K562 (cell line): ENCODE data around the gene RIPOR2. TPM values are rescaled to one million over a fixed set of nuclear protein-coding genes. Genes with fewer than 3 reads are reported as not detected.

Source experiments
- CBX2 ChIP-seq: fragments of 200-600 bp; sonication (generic); IDR thresholded peaks from one replicate; pipeline ENCODE4 v1.6.1; 2012; ENCODE audit warnings: mild to moderate bottlenecking, low read length, inconsistent platforms; ENCODE audit not compliant: insufficient read depth, poor library complexity, severe bottlenecking
- CBX5 ChIP-seq: IDR thresholded peaks from 2 replicates; pipeline ENCODE4 v1.6.1; 2014; ENCODE audit warnings: low read depth, borderline replicate concordance
- CXXC5 ChIP-seq: fragments of 250-450 bp; sonication (Bioruptor Pico); IDR thresholded peaks from 2 replicates; pipeline ENCODE4 v1.8.0; 2022; ENCODE audit warnings: inconsistent platforms, mild to moderate bottlenecking, moderate library complexity
- DDX20 ChIP-seq: fragments of 450-650 bp; IDR thresholded peaks from 2 replicates; pipeline ENCODE4 v1.6.1; 2016; ENCODE audit warnings: missing genetic modification characterization, low read depth, mild to moderate bottlenecking, missing compliant biosample characterization, moderate library complexity
- EP300 ChIP-seq: IDR thresholded peaks from 2 replicates; pipeline ENCODE4 v1.6.1; 2012; ENCODE audit warnings: low read length, improper control_type of control experiment
- MAZ ChIP-seq, 2 experiments: fragments of 450-650 bp in 1 of 2; sonication (generic) in 1 of 2; formaldehyde crosslinking; IDR thresholded peaks in 1 of 2; conservative IDR thresholded peaks in 1 of 2; 2 replicates each; pipeline versions ENCODE4 v1.4.0 to v1.5.0; 2020; ENCODE audit warnings: mild to moderate bottlenecking in 1 of 2, missing genetic modification reagents in 1 of 2
- MTF1 ChIP-seq: fragments of 250-450 bp; sonication (Bioruptor Pico); IDR thresholded peaks from 2 replicates; pipeline ENCODE4 v1.9.0; 2021; ENCODE audit warnings: moderate library complexity, mild to moderate bottlenecking, inconsistent platforms, borderline replicate concordance
- POLR2AphosphoS5 ChIP-seq: IDR thresholded peaks from 2 replicates; pipeline ENCODE4 v1.6.1; 2011; ENCODE audit warnings: mild to moderate bottlenecking, low read depth, low read length, moderate library complexity; ENCODE audit not compliant: control insufficient read depth, insufficient read depth
- RB1 ChIP-seq: fragments of 450-650 bp; IDR thresholded peaks from 2 replicates; pipeline ENCODE4 v1.6.1; 2017; ENCODE audit warnings: low read depth, mild to moderate bottlenecking
- RFX5 ChIP-seq: IDR thresholded peaks from 2 replicates; pipeline ENCODE4 v1.6.1; 2011; ENCODE audit warnings: low read depth, mild to moderate bottlenecking, improper control_type of control experiment, low read length
- SFPQ ChIP-seq: fragments of 200-400 bp; formaldehyde crosslinking; IDR thresholded peaks from 2 replicates; pipeline ENCODE4 v1.6.1; 2017; ENCODE audit warnings: mild to moderate bottlenecking, low read depth, low read length, moderate library complexity
- SUPT5H ChIP-seq: fragments of 450-650 bp; IDR thresholded peaks from 2 replicates; pipeline ENCODE4 v1.6.1; 2016
- TRIM25 ChIP-seq: fragments of 450-650 bp; IDR thresholded peaks from 2 replicates; pipeline ENCODE4 v1.7.0; 2016; ENCODE audit warnings: borderline replicate concordance
- UBTF ChIP-seq, 2 experiments: IDR thresholded peaks; 2 replicates each; pipeline ENCODE4 v1.6.1; 2012; ENCODE audit warnings: improper control_type of control experiment in 2 of 2, low read depth in 2 of 2, low read length in 2 of 2, borderline replicate concordance in 1 of 2
- ZBTB12 ChIP-seq: fragments of 250-450 bp; sonication (Bioruptor Pico); IDR thresholded peaks from 2 replicates; pipeline ENCODE4 v1.4.0; 2020
- ZC3H11A ChIP-seq: IDR thresholded peaks from 2 replicates; pipeline ENCODE4 v1.6.1; 2012; ENCODE audit warnings: low read depth, low read length, improper control_type of control experiment
- ZNF12 ChIP-seq: sonication (generic); formaldehyde crosslinking; IDR thresholded peaks from 2 replicates; pipeline ENCODE4 v1.4.0; 2020; ENCODE audit warnings: mild to moderate bottlenecking, missing genetic modification reagents
- ZNF311 ChIP-seq: fragments of 250-450 bp; sonication (Bioruptor Pico); IDR thresholded peaks from 2 replicates; pipeline ENCODE4 v1.4.0; 2020; ENCODE audit warnings: mild to moderate bottlenecking, moderate library complexity
- ZNF79 ChIP-seq: fragments of 250-450 bp; sonication (Bioruptor Pico); IDR thresholded peaks from 2 replicates; pipeline ENCODE4 v1.4.0; 2020; ENCODE audit warnings: low read depth, mild to moderate bottlenecking, moderate library complexity
- polyA plus RNA-seq, 8 experiments: library from polyadenylated mRNA; depleted of rRNA in 4 of 8; stranded (reverse) in 5 of 8; unstranded in 3 of 8; fragments of >200 nt; fragmentation: Nextera tagmentation in 2 of 8; fragmentation: Illumina TruSeq in 1 of 8; extraction: Ambion mirVana in 2 of 8; extraction: Trizol in 1 of 8; gene quantifications; 2 replicates each; pipeline versions ENCODE4 v1.2.1 to v1.2.3, GENCODE V29; 2011 to 2014; ENCODE audit warnings: inconsistent platforms in 1 of 8, missing spikeins in 1 of 8
- total RNA-seq, 7 experiments: library from RNA; depleted of rRNA in 6 of 7; stranded (reverse); fragments of >200 nt in 6 of 7; fragmentation: Illumina TruSeq in 2 of 7; extraction: Trizol in 2 of 7; gene quantifications; 2 replicates each; pipeline versions ENCODE4 v1.2.1 to v1.2.3, GENCODE V29; 2011 to 2021; ENCODE audit warnings: low replicate concordance in 1 of 7

The RIPOR2 gene
- total and polyA plus RNA-seq, 9 of the 15 experiments (the other 6 are each of a cell fraction or from before 2014, with no cell fraction given): 0.04 to 1.0 (median 0.47) TPM; not detected in 2

- TF ChIP-seq TRIM25: peak; percentile 54; the same call in 1 of the 2 replicates
- peak; percentile 93 for TF ChIP-seq POLR2AphosphoS5
- TF ChIP-seq SFPQ: no peak
- TF ChIP-seq CXXC5 (CRISPR knock-in tag): peak; percentile 87
- peak; percentile 41; the same call in 1 of the 2 replicates for TF ChIP-seq ZBTB12 (CRISPR knock-in tag)
- no peak for TF ChIP-seq CBX5
- TF ChIP-seq MTF1 (CRISPR knock-in tag): no peak
- TF ChIP-seq DDX20 (tag): no peak
- peak in 1 of 2 experiments; percentile 48; a peak in 3 of 4 replicates for TF ChIP-seq UBTF (IDR thresholded peaks at IDR 0.05; ENCODE audit: borderline replicate concordance in 1 of 2, low read depth in 2 of 2, low read length in 2 of 2)
- TF ChIP-seq RB1: peak; percentile 100
- TF ChIP-seq ZC3H11A: no peak
- TF ChIP-seq SUPT5H: peak; percentile 99
- no peak for TF ChIP-seq ZNF79 (CRISPR knock-in tag)
- TF ChIP-seq CBX2: no peak
- TF ChIP-seq RFX5: no peak
- no peak for TF ChIP-seq ZNF311
- TF ChIP-seq EP300: peak; percentile 7
- peak; percentile 80 to 88 for TF ChIP-seq MAZ (CRISPR knock-in tag; conservative IDR thresholded peaks at IDR 0.05 in 1 of 2, IDR thresholded peaks at IDR 0.05 in 1 of 2)
- TF ChIP-seq ZNF12 (CRISPR knock-in tag): peak; percentile 84
These were observed 160.9 kb downstream of the RIPOR2 start, which contains the start of gene GMNN (continued) for GRCh38 chr6:24774696-24775519.
